Activated T-cell treated with anti-CD3 and anti-CD28 coated beads for 4 hours (primary cell): ENCODE measurements around the gene SLC37A1.

Source experiments
- DNase-seq: peaks from one replicate; pipeline ENCODE4 v3.0.0-alpha.2; 2020

The SLC37A1 gene

DNA sequence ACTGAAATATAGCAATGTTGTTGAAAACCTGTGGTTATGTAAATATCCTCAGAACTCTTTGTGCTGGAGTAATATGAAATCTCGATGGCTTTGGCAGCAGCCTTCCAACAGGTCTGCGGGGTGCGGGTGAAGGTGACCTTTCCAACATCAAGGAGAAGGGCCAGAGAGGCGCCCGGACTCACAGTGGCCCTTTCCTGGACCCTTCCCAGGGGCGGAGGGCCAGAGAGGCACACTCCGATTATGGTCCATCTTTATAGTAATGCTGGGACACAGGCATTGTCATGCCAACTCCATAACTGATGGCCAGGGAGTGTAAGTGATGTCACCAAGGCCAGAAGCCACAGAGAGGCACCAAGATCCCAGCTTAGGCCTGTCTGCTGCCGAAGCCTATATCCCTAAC, 18.1 kb downstream of the SLC37A1 start:
- DNase-seq, result no peak

DNA sequence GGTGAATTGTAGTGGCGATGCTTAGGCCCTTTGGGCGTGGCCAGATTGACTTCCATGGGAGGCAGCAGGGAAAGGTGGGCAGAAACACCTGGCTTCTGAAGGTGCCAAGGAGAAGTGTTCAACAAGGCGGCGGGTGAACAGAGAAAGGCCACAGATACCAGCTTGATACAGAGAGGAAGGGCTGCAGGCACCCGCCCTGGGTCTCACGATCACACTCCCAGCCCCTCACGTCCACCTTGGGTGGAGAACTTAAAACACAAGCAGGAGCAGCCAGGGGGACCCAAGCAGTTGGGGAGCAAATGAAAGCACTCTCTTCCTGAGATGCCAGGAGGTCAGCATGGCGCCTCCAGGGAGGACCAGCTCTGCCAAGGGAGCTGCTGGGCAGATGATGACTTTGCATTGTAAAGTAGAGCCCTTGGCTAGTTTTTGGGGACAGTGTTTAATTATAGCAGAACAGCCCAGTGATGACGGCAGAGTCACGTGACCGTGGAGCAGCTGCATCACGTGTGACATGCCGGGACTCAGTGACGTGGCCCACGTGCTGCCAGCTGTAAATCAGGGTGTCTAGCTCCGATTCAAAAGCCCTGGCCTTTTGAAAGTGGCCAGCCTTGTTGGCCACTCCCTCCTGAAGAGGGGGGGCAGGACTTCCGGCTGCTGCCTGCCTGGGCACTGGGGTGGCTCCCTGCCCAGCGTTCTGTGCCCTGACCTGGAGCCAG, 19.0 kb downstream of the SLC37A1 start:
- DNase-seq, result no peak

DNA sequence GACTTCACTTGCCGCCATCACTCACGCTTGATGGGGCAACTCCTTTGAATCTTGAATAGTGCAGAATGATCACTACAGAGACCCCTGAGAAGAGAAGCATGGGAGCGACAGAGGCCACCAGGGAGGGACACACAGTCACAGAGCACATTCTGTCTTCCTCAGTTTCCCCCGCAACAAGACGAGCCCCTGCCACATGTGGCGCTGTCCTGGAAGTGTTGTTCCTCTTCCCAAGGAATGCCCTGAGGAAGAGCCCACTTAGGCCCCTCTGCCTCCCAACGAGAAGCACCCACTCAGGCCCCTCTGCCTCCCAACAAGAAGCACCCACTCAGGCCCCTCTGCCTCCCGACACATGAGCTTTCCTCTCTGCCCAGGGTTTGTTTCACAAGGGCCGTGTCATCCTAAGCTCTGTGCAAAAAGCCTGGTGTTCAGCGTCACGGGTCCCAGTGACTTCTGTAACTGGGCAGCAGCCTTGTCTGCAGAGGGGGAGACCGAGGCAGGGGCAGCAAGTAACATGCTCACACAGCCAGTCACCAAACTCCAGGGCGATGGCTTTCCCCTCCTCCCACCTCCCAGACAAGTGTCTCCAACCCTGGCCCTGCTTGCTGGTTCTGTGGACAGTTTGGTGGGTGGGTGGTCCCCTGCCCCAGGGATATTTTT, 19.8 kb downstream of the SLC37A1 start:
- DNase-seq, result no peak

DNA sequence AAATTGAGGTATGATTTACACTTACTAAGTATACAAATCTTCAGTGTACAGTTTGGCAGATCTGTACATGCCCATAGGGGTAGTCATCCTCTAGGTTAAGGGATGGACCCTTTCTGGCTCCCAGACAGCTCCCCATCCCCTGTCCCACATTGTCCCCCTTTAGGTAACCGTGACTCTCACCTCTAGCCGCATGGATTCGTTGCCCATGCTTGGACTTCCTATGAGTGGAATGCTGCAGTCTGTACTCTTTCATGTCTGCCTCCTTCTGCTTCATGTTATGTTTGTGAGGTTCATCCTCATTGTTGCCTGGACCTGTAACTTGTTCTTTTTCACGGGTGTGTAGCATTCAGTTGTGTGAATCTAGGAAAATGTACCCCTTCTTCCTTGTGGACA, 20.3 kb downstream of the SLC37A1 start:
- DNase-seq, result no peak

DNA sequence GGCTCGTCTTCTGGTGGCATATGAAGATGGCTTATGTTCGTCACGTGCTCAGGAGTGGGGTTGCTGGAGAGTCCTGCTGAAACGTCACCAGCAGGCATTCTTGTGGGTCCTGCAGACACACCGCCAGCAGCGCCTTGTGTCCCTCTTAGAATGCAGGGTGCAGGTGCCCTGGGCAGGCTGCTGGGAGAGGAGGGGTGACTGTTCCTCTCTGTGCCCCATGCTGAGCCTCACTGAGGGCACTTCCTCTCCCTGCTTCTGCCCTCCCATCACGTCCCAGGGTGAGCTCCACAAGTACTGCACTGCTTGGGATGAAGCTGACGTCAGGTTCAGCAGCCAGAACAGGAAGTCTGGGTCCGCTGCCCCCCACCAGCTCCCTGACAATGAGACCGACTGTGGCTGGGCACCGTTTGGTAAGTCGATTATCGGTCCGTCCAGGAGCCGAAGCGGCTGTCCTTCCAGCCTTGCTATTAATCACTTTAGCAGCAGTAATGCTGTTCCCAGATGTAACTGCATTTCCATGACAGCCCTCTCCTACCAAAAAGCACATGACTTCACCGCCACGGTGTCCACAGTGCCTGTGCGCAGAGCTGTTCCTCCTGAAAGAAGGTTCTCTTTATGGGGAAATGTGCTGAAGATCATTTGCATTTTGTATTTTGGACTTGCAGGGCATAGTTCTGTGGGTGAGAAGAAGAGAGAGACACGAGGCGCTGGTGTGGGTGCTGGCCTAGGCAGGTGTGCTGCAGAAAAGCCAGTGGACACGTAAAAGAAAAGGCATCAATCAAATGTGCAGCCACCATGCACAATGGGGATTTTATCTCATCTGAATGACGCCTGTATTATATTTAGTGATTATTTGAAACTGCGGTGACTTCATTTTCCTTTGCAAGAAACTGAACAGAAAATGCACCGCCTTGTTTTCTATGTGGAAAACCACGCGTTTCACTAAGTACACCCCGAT, 21.0 kb downstream of the SLC37A1 start:
- DNase-seq, result no peak

DNA sequence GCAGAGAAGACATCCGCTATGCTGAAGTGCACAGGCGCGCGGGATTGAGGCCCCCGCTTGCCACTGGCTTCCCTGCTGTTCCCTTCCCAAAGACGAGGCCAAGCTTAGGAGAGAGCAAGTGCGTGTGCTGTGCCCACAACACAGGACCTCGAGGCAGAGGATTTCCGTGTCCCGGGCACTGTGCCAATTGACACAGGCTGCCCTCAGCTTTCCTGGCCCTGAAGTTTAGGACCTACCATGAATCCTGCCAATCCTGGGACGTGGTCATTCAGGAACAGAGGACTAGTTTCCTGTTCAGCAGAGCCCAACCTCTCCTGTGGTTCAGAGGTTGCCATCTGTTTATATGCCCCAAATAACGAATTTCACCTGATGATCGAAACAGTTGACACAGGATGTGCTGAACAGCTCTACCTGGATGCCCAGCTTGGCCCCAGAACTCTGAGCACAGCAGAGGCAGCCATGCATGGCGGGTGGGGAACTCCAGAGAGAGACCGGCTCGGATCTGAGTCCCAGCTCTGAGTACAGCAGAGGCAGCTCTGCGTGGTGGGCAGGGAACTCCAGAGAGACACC, 22.0 kb downstream of the SLC37A1 start:
- DNase-seq, result no peak

DNA sequence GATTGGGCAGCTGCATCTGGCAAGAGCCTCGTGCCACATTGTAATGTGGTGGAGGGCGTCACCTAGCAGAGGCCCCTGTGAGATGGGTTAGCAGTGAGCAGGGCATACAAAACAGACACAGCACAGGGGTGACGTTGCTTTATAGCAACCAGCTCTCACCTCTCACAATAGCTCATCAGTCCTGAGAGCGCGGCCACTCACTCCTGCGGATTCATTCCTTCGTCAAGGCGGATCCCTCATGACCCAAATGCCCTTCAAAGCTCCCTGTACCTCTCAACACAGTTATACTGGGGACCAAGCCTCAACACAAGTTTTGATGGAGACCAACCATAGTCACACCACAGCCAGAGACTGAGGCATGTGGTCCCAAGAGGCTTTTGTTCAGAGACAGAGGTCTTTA, 22.9 kb downstream of the SLC37A1 start:
- DNase-seq, result no peak

DNA sequence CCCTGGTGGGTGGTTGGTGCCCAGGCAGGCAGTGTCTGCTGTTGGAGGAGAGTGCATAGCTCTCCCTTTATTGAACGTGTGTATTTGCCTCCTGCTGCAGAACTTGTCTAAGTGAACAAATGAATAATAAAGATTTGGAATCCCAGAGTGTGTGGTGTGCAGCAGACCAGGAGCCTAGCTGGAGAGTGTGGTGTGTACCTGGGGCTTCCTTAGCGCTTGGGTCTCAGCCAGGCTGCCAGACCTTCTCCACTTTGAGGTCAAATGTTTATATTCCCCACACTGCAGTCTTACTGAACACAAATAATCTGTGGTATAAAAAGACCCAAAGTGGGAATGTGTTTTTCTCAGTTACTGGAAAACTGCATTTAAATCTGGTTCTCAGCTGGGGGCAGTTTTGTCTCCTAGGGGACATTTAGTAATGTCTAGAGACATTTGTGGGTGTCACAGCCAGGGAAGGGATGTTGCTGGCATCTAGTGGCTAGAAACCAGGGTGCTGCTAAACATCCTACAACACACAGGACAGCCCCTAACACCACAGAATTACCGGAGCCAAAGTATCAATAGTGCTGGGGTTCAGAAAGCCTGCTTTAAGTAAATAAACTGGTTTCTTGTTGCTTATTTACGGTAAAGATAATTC, 23.6 kb downstream of the SLC37A1 start:
- no peak for DNase-seq

DNA sequence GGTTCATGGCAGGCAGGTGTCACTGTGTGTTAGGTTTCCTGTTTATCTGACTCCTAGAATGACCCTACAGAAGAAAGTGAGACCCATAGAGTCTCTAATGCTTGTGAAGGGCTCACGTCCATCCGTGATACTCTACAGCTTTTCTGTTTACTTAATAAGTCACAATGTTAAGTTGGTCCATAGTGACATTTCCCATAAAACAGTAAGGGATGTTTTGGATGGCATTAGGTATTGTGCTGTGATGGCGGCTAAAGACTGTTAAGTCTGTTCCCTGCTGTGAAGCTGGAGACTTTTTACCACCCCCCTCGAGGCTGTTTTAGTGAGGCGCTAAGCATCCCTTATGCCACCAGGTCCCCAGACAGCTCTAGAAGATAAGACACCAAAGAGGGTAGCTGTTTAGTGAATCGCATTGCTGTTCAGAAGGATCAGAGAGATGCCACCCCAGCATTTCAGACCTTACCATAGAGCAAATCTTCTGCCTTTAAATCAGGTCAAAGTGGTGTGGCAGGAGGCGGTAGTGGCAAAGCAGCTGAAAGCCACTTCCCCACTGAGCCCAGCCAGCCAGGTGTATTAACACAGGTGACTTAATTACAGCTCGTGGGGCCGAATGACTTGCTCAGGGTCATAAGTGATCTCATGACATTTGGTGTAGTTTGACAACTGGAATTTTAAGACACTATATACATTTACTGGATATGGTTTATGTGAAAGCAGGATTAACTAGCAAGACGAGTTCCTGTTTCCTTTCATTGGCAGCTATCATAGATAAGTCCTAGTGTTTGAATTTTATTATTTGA, 25.0 kb downstream of the SLC37A1 start:
- DNase-seq, result no peak

DNA sequence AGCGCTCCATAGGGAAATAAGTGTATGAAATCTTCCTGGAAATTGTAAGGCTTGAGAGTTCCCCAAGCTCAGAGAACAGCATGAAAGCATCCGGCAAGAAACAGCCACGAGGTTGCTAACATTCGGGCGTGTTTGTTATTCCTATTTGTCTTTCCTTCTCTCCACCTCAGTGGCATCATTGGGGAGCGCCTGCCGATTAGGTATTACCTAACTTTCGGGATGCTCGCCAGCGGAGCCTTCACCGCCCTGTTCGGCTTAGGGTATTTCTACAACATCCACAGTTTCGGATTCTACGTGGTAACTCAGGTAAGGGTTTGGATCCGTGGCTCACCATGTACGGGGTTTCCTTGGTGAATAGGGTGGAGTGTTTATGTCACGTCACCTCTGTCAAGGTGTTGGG, 25.7 kb downstream of the SLC37A1 start:
- no peak for DNase-seq

DNA sequence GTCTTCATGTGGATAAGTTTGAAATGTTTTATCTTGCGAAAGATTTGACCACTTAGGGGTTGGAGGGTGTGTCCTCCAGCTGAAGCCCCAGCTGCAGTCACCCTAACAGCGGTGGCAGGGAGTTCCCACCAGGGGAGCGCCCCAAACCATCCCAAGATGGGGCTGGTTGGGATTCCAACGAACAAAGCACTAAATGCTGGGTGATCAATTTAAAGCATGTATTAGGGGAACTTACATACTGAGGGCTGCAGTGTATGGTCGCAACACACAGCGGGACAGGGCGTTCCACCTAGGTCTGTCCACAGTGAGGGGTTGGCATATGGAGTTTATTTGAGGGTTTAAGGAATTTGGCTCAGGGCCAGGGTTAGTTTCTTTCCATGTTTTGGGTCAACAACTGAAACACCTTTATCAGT, 26.3 kb downstream of the SLC37A1 start:
- no peak for DNase-seq

DNA sequence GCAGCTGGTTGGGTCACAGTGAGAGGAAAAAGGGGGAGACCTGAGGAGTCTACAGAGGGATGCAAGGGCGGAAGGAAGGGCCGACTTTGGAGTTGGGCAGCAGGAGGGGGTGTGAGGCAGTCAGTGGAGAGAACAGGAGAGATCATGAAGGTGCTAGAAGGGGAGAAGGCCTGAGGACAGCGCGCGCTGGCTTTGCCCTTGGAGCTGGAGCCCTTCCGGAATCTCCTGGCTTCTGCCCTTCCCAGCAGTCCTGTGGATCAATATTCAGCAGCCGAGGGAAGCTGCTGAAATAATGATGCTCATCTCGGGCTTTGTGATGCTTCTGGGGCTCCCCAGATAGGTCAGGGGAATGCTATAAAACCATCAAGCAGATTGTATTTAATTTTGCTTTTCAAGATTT, 26.7 kb downstream of the SLC37A1 start:
- no peak for DNase-seq

DNA sequence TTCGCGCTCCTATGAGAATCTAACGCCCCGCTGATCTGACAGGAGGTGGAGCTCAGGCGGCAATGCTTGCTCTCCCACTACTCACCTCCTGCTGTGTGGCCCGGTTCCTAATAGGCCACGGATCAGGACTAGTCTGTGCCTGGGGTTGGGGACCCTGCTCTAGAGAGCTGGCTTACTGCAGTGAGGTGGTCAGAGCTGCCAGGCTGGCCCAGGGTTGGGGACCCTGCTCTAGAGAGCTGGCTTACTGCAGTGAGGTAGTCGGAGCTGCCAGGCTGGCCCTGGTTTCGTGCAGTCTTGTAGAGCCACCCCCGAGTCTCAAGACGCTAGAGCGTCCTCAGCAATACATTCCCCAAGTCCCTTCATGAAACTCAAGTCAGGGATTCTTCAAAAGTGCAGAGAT, 27.5 kb downstream of the SLC37A1 start:
- no peak for DNase-seq

DNA sequence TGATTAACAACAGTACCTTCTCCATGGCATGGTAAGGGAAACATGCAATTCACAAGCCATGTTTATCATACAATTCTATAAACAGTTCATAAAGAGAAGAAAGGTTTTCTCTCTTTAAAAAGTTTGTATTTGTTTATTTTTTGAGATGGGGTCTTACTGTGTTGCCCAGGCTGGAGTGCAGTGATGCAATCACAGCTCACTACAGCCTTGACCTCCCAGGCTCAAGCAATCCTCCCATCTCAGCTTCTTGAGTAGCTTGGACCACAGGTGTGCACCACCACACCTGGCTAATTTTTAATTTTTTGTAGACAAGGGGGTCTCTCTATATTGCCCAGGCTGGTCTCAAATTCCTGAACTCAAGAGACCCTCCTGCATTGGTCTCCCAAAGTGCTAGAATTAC, 28.0 kb downstream of the SLC37A1 start:
- no peak for DNase-seq

DNA sequence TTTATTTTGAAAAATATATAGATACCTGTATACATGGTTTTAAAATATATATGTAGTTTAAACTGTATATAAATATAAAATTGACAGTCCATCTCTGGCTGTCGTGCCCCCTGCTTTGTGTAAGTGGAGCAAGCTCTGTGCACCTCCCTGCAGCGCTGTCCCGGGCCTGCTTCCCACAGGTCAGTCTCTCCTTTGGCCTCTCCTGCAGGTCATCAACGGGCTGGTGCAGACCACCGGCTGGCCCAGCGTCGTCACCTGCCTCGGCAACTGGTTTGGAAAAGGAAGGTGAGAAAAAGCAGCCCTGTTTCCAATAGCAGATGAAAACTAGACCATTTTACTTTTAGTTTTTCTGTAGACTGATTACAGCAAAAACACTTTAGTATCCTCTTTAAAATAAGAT, 28.5 kb downstream of the SLC37A1 start:
- DNase-seq, result no peak

DNA sequence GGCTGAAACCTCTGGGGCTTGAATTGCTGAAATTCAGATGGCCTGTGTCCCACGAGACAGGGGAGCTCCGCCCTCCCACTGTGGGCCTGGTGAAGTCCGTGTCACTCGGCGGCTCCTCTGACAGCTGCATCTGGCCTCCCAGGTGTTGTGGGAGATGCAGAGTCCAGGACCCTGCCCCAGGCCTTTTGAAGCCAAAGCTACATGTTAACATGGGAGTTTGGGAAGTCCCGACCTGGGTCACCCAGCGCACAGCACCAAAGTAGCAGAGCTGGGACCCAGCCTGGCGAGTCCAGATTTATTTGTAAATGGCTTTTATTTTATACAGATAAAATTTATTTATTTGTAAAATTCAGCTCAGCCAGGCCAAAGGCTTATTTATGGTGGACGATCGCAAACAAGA, 28.9 kb downstream of the SLC37A1 start:
- DNase-seq, result no peak

DNA sequence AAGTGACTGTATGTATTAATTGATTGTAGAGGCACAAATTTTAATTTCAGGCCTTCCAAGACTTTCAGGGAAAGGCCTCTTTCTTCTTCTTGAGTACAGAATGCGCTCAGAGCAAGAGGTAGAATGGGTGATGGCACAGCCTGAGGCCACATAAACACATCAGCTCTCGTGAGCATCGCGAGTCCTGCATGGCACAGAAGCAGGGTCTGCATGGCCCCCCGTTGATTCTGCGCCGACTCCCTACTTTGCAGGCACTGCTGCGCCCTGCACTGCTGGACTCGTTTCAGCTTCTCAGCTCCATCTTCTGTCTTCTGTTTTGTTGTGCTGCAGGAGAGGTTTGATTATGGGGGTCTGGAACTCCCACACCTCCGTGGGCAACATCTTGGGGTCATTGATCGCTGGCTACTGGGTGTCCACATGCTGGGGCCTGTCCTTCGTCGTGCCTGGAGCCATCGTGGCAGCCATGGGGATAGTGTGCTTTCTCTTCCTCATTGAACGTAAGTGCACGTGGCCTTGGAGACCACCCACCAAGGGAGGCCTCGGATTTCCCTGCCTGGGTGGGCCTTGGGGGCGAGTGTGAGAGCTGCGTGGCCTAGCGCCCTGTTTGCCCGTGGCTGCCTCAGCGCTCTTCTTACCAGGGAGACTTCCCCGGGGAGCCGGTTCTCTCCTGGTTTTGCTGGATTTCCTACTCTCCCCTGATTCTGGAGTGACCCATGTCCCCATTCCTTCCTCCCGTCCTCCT, 29.6 kb downstream of the SLC37A1 start:
- DNase-seq, result no peak

DNA sequence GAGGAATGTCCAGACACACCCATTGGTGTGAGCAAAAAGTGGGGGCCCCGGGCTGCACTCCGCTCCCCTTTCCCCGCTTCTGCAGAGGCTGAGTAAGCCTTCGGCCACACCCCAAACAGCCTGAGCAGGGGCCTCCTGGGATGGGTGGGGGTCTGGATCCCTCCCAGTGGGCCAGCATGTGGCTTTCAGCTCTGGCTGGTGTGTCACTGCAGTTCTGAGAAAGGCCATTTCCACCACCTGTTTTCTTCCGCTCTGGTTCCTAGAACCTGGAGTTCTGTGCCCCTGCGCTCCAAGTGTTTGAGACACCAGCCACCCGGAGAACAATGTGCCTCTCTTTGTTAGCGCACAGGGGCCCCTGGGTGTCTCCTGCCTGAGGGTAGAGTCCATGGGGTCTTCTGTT, 30.9 kb downstream of the SLC37A1 start:
- no peak for DNase-seq

DNA sequence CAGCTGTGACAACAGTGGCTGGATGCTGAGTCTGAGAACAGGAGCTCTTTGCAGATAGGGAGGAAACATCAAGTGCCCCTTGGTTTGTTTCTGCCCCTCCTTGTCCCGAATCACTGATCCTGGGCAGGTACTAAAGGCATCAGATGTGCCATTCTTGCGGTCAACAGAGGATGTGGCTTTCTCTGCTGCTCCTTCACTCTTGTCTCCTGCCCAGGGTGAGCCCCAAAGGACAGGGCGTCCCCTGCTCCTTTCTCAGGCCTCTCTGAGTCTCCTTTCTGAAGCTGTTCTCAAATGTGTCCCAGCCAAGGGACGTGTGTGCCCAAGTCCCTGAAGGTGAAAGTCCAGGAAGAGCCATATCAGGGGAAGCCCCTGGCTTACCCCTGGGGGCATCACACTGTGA, 31.7 kb downstream of the SLC37A1 start:
- DNase-seq, result no peak

DNA sequence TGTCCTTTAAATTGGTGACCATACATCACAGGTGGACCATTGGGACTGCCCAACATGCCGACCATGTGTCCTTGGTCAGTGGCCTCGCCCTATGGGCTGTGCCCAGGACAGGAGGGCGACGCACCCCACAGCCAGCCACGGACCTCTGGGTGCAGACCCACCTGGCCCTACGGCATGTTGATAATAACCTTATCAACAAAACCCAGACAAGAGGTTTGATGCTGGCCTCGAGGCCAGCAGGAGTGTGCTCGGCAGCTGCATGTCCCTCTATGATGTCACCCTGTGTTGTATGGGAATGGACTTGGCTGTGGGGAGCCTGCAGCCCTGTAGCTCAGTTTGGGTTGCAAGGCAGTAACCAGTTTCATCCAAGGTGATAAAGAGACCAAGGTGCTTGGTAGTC, 32.1 kb downstream of the SLC37A1 start:
- no peak for DNase-seq

DNA sequence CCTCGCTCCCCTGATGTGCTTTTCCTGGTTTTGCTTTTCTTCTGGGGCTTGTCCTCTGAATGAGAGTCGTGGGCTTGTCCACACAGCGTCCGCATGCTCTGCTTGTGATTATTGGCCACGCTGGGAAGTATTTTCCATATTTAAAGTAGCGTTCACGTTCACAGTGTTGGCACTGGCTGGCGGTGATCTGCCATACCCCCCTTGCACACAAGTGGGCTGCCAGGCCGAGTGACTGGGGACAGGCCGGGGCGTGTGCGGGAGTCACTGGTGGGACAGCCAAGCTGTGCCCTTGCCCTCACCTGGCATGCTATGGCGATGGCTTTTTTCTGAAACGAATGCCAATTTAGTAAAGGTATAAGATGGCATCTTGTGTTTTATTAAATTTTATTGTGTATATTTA, 32.8 kb downstream of the SLC37A1 start:
- DNase-seq, result no peak
